Naive B cell (primary cell): ENCODE results near the gene PDGFRA. TPM values are rescaled to one million over a fixed set of nuclear protein-coding genes. Genes with fewer than 3 reads are reported as not detected.

ENCODE experiments used
- ATAC-seq, 2 donors: fragments of 150-1000 bp; cut with Tn5 transposase; 2 replicates each; pipeline ENCODE4 v1.10.0; 2021; ENCODE audit warnings: low read depth in 2 of 2, mild to moderate bottlenecking in 2 of 2, moderate library complexity in 2 of 2
- DNase-seq: peaks from one replicate; pipeline ENCODE4 v3.0.0; 2022
- H3K27ac Mint-ChIP-seq, 6 donors: one replicate each; pipeline ENCODE4 v1.8.0; 2020 to 2022; ENCODE audit warnings: mild to moderate bottlenecking in 6 of 6, mixed read lengths in 6 of 6, moderate library complexity in 5 of 6, inconsistent platforms in 2 of 6
- H3K27me3 Mint-ChIP-seq, 3 donors: one replicate each; pipeline ENCODE4 v1.8.0; 2021 to 2022; ENCODE audit warnings: mixed read lengths in 3 of 3, mild to moderate bottlenecking in 1 of 3
- H3K36me3 Mint-ChIP-seq, 2 donors: one replicate each; pipeline ENCODE4 v1.8.0; 2020 to 2022; ENCODE audit warnings: mixed read lengths in 2 of 2, inconsistent platforms in 1 of 2, mild to moderate bottlenecking in 1 of 2
- H3K4me1 Mint-ChIP-seq, 3 donors: one replicate each; pipeline ENCODE4 v1.8.0; 2020 to 2022; ENCODE audit warnings: mixed read lengths in 3 of 3, inconsistent platforms in 1 of 3, mild to moderate bottlenecking in 1 of 3, moderate library complexity in 1 of 3
- H3K4me3 Mint-ChIP-seq, 8 donors: one replicate each; pipeline ENCODE4 v1.8.0; 2020 to 2022; ENCODE audit warnings: mild to moderate bottlenecking in 8 of 8, mixed read lengths in 8 of 8, moderate library complexity in 8 of 8, inconsistent platforms in 2 of 8
- H3K9me3 Mint-ChIP-seq, 7 donors: one replicate each; pipeline ENCODE4 v1.8.0; 2020 to 2022; ENCODE audit warnings: mixed read lengths in 7 of 7, mild to moderate bottlenecking in 5 of 7, inconsistent platforms in 2 of 7, moderate library complexity in 1 of 7
- polyA plus RNA-seq, 6 donors: library from polyadenylated mRNA; unstranded; fragments of 300-500 nt; fragmentation: Illumina TruSeq; gene quantifications; one replicate each; pipeline ENCODE4 v1.2.3, GENCODE V29; 2021; ENCODE audit warnings: low read depth in 6 of 6

The PDGFRA gene
- polyA plus RNA-seq, 6 donors from 2014 or later, result 1.2 TPM; not detected in 5

DNA sequence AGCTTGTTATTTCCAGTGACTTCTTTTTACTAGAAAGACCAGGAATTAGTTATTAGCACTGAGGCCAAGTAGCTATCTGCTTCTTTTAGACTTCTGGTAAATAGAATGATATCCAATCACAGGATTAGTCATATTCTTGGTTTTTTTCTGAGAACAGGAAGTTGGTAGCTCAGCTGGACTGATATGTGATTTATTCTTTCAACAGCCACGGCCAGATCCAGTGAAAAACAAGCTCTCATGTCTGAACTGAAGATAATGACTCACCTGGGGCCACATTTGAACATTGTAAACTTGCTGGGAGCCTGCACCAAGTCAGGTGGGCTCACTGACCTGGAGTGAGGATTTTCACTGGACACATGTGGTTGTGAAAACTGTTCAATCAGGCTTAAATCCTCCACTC is 48.6 kb downstream of the PDGFRA start:
- Mint-ChIP-seq H3K36me3 (no peaks in the 10 kb centered on the region), H3K27me3 (peaks cover 18 to 33% (median 30%) of the 10 kb centered on the region in 3 donors), H3K4me1 (no peaks in the 10 kb centered on the region), H3K9me3 (peaks cover 0 to 14% (median 4%) of the 10 kb centered on the region in 7 donors), H3K27ac (no peak overlapping the region), H3K4me3 (no peak overlapping the region)
- no peak for ATAC-seq
- DNase-seq, result no peak

DNA sequence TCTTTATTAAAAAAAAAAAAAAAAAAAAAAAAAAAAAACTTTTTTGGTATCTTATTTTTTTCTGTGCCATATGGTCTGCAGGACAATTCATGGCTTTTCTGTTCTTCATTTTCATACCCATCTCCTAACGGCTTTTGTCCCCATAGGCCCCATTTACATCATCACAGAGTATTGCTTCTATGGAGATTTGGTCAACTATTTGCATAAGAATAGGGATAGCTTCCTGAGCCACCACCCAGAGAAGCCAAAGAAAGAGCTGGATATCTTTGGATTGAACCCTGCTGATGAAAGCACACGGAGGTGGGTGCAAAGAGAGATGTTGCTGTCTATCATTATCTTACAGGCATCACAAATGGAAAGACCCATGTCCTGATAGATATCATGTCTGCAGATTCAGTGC is 49.1 kb downstream of the PDGFRA start:
- ATAC-seq, result no peak
- H3K27me3 Mint-ChIP-seq, result peaks cover 12 to 33% (median 25%) of the 10 kb centered on the region in 3 donors
- H3K36me3 Mint-ChIP-seq, result no peaks in the 10 kb centered on the region

DNA sequence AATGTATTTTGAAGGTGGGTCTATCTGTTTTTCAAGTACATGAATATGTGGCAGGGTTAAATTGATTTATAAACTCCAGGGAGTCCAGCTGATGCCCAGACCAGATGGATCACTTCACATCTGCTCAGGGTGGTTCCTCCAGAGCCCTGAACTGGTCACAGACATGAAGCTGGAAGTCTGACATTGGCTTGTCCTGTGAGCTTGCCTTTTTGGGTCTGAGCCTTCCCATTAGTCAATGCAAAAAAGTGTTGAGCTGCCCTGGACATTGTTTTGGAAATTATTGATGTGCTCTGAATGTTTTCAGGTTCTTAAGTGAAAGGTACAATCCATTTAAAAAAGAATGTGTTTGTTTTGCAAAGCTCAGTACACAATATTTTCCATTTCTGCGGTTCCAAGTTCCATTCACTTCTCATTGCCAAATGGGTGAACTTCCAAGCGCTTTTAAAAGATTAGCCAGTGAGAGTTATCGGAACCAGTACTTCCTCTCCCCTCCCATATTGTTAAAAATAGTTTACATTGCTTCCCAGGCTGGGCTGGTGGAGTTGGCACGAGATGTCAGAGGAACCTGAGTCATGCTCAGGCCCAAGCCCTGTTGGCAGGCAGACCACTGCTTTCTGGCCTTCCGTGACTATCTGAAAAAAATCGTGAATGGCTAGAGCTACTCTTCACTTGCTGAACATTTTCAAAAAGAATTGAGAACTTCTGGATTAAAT is 52.1 kb downstream of the PDGFRA start:
- Mint-ChIP-seq H3K27me3 (peaks cover 0 to 19% (median 9%) of the 10 kb centered on the region in 3 donors), H3K27ac (no peak overlapping the region), H3K4me3 (no peak overlapping the region), H3K9me3 (peaks cover 6 to 27% (median 22%) of the 10 kb centered on the region in 7 donors), H3K36me3 (peaks cover 5 to 7% of the 10 kb centered on the region in 2 donors), H3K4me1 (no peaks in the 10 kb centered on the region)
- no peak for DNase-seq
- ATAC-seq, result no peak

More for the DNA sequence above, 49.1 kb downstream of the PDGFRA start:
- no peak overlapping the region for H3K27ac Mint-ChIP-seq
- H3K4me1 Mint-ChIP-seq, result no peaks in the 10 kb centered on the region
- peaks cover 0 to 14% (median 4%) of the 10 kb centered on the region in 7 donors for H3K9me3 Mint-ChIP-seq
- DNase-seq, result no peak
- H3K4me3 Mint-ChIP-seq, result no peak overlapping the region

DNA sequence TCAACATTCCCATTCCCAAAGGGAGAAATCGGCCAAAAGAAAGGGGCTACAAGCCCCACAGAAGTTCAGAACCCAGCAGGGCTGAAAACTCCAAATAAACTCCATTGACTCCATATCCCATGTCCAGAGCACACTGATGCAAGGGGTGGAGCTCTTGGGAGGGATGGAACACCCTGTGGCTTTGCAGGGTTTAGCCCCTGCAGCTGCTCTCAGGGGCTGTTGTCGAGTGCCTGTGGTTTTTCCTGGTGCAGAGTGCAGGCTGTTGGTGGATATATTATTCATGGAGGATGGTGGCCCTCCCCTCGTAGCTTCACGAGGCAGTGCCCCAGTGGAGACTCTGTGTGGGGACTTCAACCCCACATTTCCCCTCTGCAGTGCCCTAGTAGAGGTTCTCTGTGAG is 53.7 kb downstream of the PDGFRA start:
- ATAC-seq (no peak), DNase-seq (no peak)
- H3K27ac Mint-ChIP-seq, result no peak overlapping the region
- peaks cover 0 to 8% (median 0%) of the 10 kb centered on the region in 3 donors for H3K27me3 Mint-ChIP-seq
- no peak overlapping the region for H3K4me3 Mint-ChIP-seq
- peaks cover 5 to 7% of the 10 kb centered on the region in 2 donors for H3K36me3 Mint-ChIP-seq
- peaks cover 6 to 27% (median 22%) of the 10 kb centered on the region in 7 donors for H3K9me3 Mint-ChIP-seq
- H3K4me1 Mint-ChIP-seq, result no peaks in the 10 kb centered on the region

DNA sequence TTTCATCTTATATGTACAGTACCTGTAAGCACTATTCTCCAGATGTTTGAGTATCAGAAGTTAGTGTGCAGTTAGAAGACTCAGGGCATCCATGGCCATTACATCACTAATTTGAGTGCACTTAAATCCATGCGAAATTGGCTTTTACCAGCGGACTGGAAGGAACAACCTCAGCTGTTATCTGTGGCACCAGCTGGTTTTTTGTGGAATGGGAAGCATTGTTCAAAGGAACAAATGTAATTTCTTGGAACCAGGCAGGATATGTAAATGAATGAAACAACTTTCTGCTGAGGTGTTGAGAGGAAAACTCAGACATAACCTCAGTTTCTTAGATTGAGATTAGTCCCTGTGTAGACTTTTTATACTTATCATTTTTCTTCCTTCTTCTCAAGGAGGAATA is 60.2 kb downstream of the PDGFRA start:
- Mint-ChIP-seq H3K36me3 (peaks cover 0 to 5% of the 10 kb centered on the region in 2 donors), H3K9me3 (peaks cover 0 to 18% (median 3%) of the 10 kb centered on the region in 7 donors), H3K4me3 (no peak overlapping the region), H3K27me3 (peaks cover 5 to 18% (median 12%) of the 10 kb centered on the region in 3 donors), H3K4me1 (no peaks in the 10 kb centered on the region), H3K27ac (no peak overlapping the region)
- DNase-seq (no peak), ATAC-seq (no peak)

DNA sequence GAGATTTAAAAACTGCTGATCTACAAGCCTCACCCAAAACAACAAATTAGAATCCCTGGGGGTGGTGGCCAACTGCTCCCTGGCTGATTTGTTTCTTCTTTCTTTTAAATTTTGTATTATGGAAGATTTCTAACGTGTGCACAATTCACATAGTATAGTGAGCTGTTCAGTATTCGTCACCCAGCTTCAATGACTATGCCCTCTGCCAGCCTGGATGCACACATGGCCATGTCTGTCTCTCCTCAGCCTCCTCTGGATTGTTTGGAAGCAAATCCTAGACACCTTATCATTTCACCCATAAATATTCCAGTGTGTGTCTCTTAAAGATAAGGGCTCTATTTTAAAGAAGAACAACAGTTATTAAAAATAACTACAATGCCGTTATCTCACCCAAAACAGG is 61.9 kb downstream of the PDGFRA start:
- Mint-ChIP-seq H3K4me1 (no peaks in the 10 kb centered on the region), H3K36me3 (peaks cover 0 to 5% of the 10 kb centered on the region in 2 donors), H3K4me3 (no peak overlapping the region), H3K27me3 (peaks cover 5 to 18% (median 12%) of the 10 kb centered on the region in 3 donors), H3K9me3 (peaks cover 0 to 11% (median 1%) of the 10 kb centered on the region in 7 donors), H3K27ac (no peak overlapping the region)
- no peak for DNase-seq
- no peak for ATAC-seq

DNA sequence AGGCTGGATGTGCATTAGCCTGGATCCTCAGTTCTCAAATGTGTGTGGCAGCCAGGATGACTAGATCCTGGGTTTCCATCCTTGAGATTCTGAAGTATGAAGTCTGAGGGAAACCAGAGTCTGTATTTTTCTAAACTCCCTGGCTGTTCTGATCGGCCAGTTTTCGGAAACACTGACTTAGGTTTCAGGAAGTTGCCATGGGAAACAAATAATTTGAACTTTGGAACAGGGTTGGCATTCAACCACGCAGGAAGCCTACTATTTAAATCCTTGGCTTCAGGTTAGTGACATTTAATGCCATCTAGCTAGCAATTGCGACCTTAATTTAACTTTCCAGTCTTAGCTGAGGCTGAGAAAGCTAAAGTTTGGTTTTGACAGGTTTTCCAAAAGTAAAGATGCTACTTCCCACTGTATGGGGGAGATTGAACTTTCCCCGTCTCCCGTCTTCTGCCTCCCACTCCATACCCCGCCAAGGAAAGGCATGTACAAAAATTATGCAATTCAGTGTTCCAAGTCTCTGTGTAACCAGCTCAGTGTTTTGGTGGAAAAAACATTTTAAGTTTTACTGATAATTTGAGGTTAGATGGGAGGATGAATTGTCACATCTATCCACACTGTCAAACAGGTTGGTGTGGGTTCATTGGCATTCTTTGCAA is 67.6 kb downstream of the PDGFRA start:
- no peak for DNase-seq
- no peaks in the 10 kb centered on the region for H3K36me3 Mint-ChIP-seq
- peaks cover 0 to 10% (median 5%) of the 10 kb centered on the region in 7 donors for H3K9me3 Mint-ChIP-seq
- peaks cover 6 to 10% (median 7%) of the 10 kb centered on the region in 3 donors for H3K27me3 Mint-ChIP-seq
- H3K4me1 Mint-ChIP-seq, result no peaks in the 10 kb centered on the region
- no peak overlapping the region for H3K4me3 Mint-ChIP-seq
- no peak overlapping the region for H3K27ac Mint-ChIP-seq
- ATAC-seq, result no peak

DNA sequence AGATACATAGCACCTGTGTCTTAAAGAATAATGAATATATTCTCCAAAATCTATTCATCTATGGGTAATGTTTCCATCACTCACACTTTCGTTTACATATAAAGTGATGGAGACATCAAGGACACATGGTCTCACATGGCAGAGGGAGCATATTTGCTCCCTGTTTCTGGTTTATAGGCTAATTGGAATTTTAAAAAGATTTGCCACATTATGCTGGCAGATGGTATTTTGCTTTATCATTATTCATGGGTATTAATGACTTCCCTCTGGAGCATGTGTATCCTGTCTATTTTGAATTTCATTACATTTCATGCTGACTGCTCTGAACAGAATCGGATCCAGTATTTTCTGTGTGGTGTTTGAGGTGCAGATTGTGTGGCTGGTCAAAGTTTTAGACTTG is 79.0 kb downstream of the PDGFRA start:
- H3K4me3 Mint-ChIP-seq, result no peak overlapping the region
- ATAC-seq, result no peak
- peaks cover 7 to 32% (median 11%) of the 10 kb centered on the region in 3 donors for H3K27me3 Mint-ChIP-seq
- H3K9me3 Mint-ChIP-seq, result peaks cover 15 to 35% (median 20%) of the 10 kb centered on the region in 7 donors
- no peak for DNase-seq
- H3K36me3 Mint-ChIP-seq, result peaks cover 0 to 4% of the 10 kb centered on the region in 2 donors
- no peak overlapping the region for H3K27ac Mint-ChIP-seq
- no peaks in the 10 kb centered on the region for H3K4me1 Mint-ChIP-seq

DNA sequence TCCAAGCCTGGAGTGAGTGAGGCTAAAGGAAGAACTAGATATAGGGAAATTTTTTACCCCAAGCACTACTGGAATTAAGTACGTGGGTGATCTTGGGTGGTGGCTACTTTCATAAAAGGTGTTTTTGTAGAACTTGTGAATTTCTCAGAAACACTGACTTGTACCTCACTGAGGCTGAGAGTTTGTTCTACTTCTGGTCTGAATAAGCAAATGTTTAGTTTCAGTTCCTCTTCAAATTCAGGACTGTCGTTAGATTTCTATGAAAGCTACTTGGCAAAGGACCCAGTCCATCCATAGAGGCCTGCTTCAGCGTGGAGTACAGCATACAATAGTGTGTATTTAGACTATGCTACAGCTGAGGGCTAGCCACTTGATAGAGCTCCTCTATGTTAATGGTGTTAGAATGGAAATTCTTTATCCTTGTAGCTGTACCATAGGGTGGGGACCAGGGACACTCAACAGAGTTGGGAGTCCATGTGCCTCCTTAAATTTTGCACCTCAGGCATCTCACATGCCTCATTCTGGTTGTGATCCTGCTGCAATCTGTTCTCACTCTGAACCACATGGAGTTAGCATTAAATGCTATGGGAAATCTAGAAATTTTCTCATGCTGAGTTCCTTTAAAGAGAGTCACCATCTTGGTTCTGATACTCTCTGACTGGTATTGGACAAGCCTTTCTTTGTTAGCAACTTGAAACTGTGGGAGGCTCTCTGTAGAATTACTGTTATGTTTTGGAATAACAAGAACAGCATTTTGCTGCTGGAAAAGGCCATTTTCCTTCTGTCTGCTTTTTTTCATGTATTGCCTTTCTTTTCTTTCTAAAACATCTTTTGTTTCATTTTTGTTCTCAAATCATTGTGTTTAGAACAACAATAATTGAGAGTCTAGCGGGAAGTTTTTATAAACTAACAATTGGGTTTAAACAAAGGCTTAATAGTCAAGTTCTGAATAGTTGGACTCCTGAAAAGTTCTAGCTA is 86.8 kb downstream of the PDGFRA start:
- Mint-ChIP-seq H3K4me1 (peaks cover 10 to 23% (median 12%) of the 10 kb centered on the region in 3 donors), H3K9me3 (peaks cover 0 to 4% (median 0%) of the 10 kb centered on the region in 7 donors), H3K36me3 (peaks cover 0 to 14% of the 10 kb centered on the region in 2 donors), H3K27me3 (peaks cover 0 to 11% (median 2%) of the 10 kb centered on the region in 3 donors), H3K27ac (no peak overlapping the region), H3K4me3 (peak overlapping the region in 2 of 8 donors; percentile 4 to 17)
- ATAC-seq (peak; percentile 72 to 81), DNase-seq (no peak)

DNA sequence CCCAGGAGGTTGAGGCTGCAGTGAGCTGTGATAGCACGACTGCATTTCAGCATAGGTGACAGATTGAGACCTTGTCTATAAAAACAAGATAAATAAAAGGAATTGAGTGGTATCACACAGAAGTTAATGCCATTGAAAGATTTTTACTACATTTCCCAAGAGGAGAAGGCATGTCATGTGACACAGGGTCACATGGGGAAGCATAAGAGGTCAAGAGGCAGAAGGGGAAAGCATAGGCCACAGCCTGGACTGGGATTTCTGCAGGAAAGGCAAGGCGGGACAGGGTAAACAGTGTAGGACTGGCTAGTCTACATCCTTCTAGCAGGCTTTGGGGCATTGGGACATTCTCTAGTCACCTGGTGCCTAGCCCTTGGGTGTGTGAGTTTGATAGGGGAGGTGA is 88.6 kb downstream of the PDGFRA start:
- ATAC-seq, result no peak
- no peak overlapping the region for H3K4me3 Mint-ChIP-seq
- H3K9me3 Mint-ChIP-seq, result peaks cover 0 to 4% (median 0%) of the 10 kb centered on the region in 7 donors
- H3K4me1 Mint-ChIP-seq, result peaks cover 10 to 23% (median 12%) of the 10 kb centered on the region in 3 donors
- peaks cover 0 to 14% of the 10 kb centered on the region in 2 donors for H3K36me3 Mint-ChIP-seq
- peak overlapping the region in 1 of 6 donors; percentile 40 for H3K27ac Mint-ChIP-seq
- peaks cover 0 to 6% (median 0%) of the 10 kb centered on the region in 3 donors for H3K27me3 Mint-ChIP-seq
- no peak for DNase-seq

DNA sequence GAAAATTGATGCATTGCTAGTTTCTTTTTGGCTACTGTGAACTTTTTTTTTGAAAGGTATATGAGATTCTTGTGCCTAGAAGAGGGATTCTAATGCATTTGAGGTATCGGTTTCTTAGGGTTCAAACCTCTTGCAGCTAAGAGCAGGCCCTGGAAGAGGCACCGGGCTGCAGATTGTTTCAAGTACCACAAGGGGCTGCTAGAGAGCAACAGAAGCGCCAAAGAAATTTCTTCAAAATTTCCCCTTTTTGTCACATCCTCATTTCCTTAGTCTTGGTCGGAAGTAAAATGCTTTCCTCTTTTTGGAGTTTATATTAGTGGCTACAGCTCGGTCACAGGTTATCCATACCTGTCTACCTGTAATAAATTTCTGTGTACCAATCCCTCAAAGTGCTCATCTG is 89.8 kb downstream of the PDGFRA start:
- Mint-ChIP-seq H3K27me3 (no peaks in the 10 kb centered on the region), H3K9me3 (peaks cover 0 to 4% (median 0%) of the 10 kb centered on the region in 7 donors), H3K4me3 (no peak overlapping the region), H3K27ac (peak overlapping the region in 1 of 6 donors; percentile 56), H3K4me1 (peaks cover 10 to 23% (median 12%) of the 10 kb centered on the region in 3 donors), H3K36me3 (peaks cover 0 to 13% of the 10 kb centered on the region in 2 donors)
- peak; percentile 15 for DNase-seq
- peak; percentile 40 to 49 for ATAC-seq

DNA sequence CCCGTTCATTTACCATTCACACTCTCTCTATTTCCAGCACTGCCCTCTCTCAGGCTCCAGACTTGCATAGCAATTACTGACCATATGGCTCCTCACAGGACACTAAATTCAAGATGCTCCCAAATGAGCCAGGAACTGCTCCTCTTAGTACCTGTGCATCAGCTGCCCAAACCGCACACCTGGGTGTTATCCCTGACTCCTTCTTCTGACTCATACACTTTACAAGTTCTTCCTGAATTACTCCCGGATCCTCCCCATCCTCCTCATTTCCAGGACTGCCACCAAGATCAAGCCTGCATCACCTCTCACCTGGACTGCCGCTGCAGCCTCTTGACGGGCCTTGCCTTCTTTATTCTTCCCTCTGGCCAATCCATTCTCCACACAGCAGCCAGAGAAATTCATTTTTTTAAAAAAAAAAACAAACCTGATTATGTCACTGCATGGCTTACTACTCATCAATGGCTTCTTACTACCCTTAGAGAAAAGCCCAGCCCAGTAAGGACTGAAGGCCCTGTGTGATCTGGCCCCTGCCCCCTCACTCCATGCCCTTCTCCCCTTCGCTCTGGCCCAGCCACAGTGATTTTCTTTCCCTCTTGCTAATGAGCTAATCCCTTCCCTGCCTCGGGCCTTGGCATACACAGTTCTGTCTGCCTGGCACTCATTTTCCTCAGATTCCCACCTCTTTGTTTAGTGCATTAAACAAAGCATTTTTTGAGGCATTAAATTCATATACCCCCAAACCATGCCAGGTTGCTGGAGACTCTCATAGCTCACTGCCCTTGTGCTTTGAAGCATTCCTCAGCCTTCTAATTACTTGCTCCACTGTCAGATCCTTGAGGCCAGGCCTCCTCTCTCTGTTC is 92.0 kb downstream of the PDGFRA start:
- Mint-ChIP-seq H3K4me3 (no peak overlapping the region), H3K27ac (peak overlapping the region in 2 of 6 donors; percentile 4 to 30), H3K36me3 (no peaks in the 10 kb centered on the region), H3K4me1 (peaks cover 0 to 3% (median 0%) of the 10 kb centered on the region in 3 donors), H3K9me3 (no peaks in the 10 kb centered on the region), H3K27me3 (no peaks in the 10 kb centered on the region)
- DNase-seq, result no peak
- ATAC-seq, result no peak
